ENCODE data around the gene TP73.
"Not testable (repeated sequence)": the region's sequence is repeated elsewhere in the genome, so short reads cannot be mapped to it uniquely, and the experiment has no call there.

Gene TP73

DNA sequence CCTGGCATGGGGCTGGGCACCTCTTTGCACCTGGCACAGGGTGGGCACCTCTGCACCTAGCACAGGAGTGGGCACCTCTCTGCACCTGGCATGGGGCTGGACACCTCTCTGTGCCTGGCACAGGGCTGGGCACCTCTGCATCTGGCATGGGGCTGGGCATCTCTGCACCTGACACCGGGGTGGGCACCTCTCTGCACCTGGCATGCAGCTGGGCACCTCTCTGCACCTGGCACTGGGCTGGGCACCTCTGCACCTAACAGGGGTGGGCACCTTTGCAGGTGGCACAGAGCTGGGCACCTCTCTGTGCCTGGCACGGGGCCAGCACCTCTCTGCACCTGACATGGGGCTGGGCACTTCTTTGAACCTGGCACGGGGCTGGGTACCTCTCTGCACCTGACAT lies 70.5 kb downstream of the TP73 start:
- in situ Hi-C loops (cut with MboI; ENCODE audit: low sequenced_read_pairs): no loop called here

DNA sequence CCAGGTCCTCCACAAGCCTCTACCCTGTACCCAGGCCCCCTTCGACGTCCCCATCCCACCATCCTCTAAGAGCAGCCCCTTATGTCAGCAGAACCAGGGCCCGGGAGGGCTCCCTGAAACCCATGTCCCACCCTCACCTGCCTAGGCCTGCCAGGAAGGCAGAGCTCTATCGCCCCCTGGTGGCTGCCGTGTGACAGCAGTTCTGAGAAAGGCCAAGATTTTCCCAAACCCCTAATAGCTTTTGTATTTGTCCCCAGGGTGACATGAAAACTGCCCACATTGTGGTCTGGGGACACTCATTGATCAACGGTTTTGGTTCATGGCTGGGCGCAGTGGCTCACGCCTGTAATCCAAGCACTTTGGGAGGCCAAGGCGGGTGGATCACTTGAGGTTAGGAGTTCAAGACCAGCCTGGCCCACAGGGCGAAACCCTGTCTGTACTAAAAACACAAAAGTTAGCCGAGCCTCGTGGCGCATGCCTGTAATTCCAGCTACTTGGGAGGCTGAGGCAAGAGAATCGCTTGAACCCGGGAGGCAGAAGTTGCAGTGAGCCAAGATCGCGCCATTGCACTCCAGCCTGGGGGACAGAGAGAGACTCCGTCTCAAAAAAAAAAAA lies 72.2 kb downstream of the TP73 start:
- in situ Hi-C loops (cut with MboI; ENCODE audit: low sequenced_read_pairs): not testable (repeated sequence)

- in situ Hi-C loops (cut with MboI; ENCODE audit: low sequenced_read_pairs): no loop called here
Observed at GRCh38 chr1:3725366-3725765, 73.0 kb downstream of the TP73 start.

DNA sequence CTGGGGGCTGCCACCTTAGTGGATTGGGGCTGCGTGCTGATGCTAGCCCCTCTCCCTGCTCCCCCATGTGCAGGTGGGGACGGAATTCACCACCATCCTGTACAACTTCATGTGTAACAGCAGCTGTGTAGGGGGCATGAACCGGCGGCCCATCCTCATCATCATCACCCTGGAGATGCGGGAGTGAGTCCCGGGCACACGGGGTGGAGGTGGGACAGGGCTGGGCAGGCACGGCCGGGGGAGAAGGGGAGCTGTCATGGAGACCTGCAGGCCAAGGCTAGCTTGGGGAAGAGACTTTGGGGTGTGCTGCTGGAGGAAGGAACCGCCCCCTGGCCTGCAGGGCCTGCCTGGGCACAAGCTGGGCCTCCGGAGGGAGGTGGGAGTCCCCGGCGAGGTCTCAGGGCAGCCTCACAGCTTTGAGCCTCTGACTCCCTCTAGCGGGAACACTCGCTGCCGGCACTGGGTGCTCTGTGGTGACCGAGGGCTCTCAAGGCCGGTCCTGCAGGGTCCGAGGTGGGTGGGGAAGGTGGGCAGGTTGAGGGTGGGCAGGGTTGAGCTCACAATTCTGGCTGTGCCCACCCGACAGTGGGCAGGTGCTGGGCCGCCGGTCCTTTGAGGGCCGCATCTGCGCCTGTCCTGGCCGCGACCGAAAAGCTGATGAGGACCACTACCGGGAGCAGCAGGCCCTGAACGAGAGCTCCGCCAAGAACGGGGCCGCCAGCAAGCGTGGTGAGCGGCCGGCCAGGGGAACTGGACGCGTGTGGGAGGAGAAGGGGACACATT lies 74.9 kb downstream of the TP73 start:
- in situ Hi-C loops (cut with MboI; ENCODE audit: low sequenced_read_pairs): no loop called here

GRCh38 chr1:3727825-3728776 lies 75.8 kb downstream of the TP73 start:
- in situ Hi-C loops (cut with MboI; ENCODE audit: low sequenced_read_pairs): no loop called here

GRCh38 chr1:3729594-3730542 lies 77.6 kb downstream of the TP73 start:
- in situ Hi-C loops (cut with MboI; ENCODE audit: low sequenced_read_pairs): no loop called here

- in situ Hi-C loops (cut with MboI; ENCODE audit: low sequenced_read_pairs): no loop called here
Observed at GRCh38 chr1:3730543-3731247, 78.4 kb downstream of the TP73 start.

- in situ Hi-C loops (cut with MboI; ENCODE audit: low sequenced_read_pairs): no loop called here
Observed at GRCh38 chr1:3731583-3732433, 79.5 kb downstream of the TP73 start.

GRCh38 chr1:3732434-3733093 lies 80.2 kb downstream of the TP73 start:
- in situ Hi-C loops (cut with MboI; ENCODE audit: low sequenced_read_pairs): no loop called here

GRCh38 chr1:3733094-3733882 lies 81.0 kb downstream of the TP73 start:
- in situ Hi-C loops (cut with MboI; ENCODE audit: low sequenced_read_pairs): no loop called here

GRCh38 chr1:3733883-3734589 lies 81.7 kb downstream of the TP73 start:
- in situ Hi-C loops (cut with MboI; ENCODE audit: low sequenced_read_pairs): no loop called here

- in situ Hi-C loops (cut with MboI; ENCODE audit: low sequenced_read_pairs): no loop called here
Observed at GRCh38 chr1:3734602-3735001, 82.3 kb downstream of the TP73 start.

- in situ Hi-C loops (cut with MboI; ENCODE audit: low sequenced_read_pairs): no loop called here
Observed at GRCh38 chr1:3735027-3735681, 82.8 kb downstream of the TP73 start.

GRCh38 chr1:3735688-3736087 lies 83.4 kb downstream of the TP73 start:
- in situ Hi-C loops (cut with MboI; ENCODE audit: low sequenced_read_pairs): no loop called here

GRCh38 chr1:3736131-3736561 lies 83.8 kb downstream of the TP73 start:
- in situ Hi-C loops (cut with MboI; ENCODE audit: low sequenced_read_pairs): no loop called here

DNA sequence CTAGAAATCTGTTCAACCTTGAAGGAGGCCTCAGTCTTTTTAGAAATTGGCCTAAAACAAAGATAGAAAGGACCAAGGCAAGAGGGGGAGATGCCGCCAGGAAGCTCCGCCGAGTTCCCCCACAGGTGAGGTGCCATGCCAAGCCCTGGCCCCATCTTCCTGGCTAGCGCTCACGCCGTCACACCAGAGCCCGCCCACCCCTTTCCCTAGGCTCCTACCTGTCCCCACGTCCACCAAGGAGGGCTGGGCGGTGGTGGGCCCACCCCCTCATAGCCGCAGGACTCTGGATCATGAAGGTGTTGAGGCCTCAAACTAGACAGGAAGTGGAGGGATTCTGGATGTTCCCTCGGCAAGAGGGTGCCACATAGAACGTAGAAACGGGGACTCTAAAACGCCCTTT lies 84.4 kb downstream of the TP73 start:
- in situ Hi-C loops (cut with MboI; ENCODE audit: low sequenced_read_pairs): no loop called here

Data from hTERT RPE-1 (cell line).